Astrocyte (in vitro differentiated cells and primary cell): ENCODE measurements around the gene FGFR3. TPM values are rescaled to one million over a fixed set of nuclear protein-coding genes. Genes with fewer than 3 reads are reported as not detected.

Experiments
- DNase-seq: peaks from one replicate; pipeline ENCODE4 v3.0.0-alpha.2; 2010; ENCODE audit warnings: low read depth
- FAIRE-seq: peaks from 2 replicates; lab custom pipeline; 2011; peaks lifted over from hg19 to GRCh38; lab: Jason Lieb, UNC
- H2AFZ ChIP-seq: 2 replicates; pipeline ENCODE4 v1.6.0; 2012; ENCODE audit warnings: low read depth, low read length, inconsistent platforms
- H3K27ac ChIP-seq: 2 replicates; pipeline ENCODE4 v1.5.1; 2011; ENCODE audit warnings: low read depth, low read length, inconsistent platforms
- H3K27me3 ChIP-seq: 2 replicates; pipeline ENCODE4 v1.6.0; 2011; ENCODE audit warnings: low read length, inconsistent platforms; ENCODE audit not compliant: insufficient read depth
- H3K36me3 ChIP-seq: 2 replicates; pipeline ENCODE4 v1.5.1; 2011; ENCODE audit warnings: low read length, inconsistent platforms; ENCODE audit not compliant: insufficient read depth
- H3K4me1 ChIP-seq: 2 replicates; pipeline ENCODE4 v1.5.1; 2011; ENCODE audit warnings: low read length, inconsistent platforms; ENCODE audit not compliant: insufficient read depth
- H3K4me2 ChIP-seq: 2 replicates; pipeline ENCODE4 v1.6.0; 2012; ENCODE audit warnings: low read length, inconsistent platforms
- H3K4me3 ChIP-seq: 2 replicates; pipeline ENCODE4 v1.5.1; 2011; ENCODE audit warnings: low read depth, mild to moderate bottlenecking, low read length, inconsistent platforms; ENCODE audit not compliant: insufficient read depth
- H3K79me2 ChIP-seq: 2 replicates; pipeline ENCODE4 v1.6.0; 2012; ENCODE audit warnings: mild to moderate bottlenecking, low read length, inconsistent platforms; ENCODE audit not compliant: insufficient read depth
- H3K9ac ChIP-seq: 2 replicates; pipeline ENCODE4 v1.6.0; 2012; ENCODE audit warnings: mild to moderate bottlenecking, low read length, inconsistent platforms
- H3K9me3 ChIP-seq: 2 replicates; pipeline ENCODE4 v1.5.1; 2012; ENCODE audit warnings: low read depth, mild to moderate bottlenecking, low read length, inconsistent platforms; ENCODE audit not compliant: insufficient read depth
- H4K20me1 ChIP-seq: 2 replicates; pipeline ENCODE4 v1.6.0; 2012; ENCODE audit warnings: low read length, inconsistent platforms; ENCODE audit not compliant: insufficient read depth
- H3K27ac Mint-ChIP-seq: one replicate; pipeline ENCODE4 v1.8.0; 2021; ENCODE audit warnings: mild to moderate bottlenecking, mixed read lengths; ENCODE audit not compliant: unreplicated experiment
- H3K27me3 Mint-ChIP-seq: one replicate; pipeline ENCODE4 v1.8.0; 2021; ENCODE audit warnings: low read depth, mixed read lengths; ENCODE audit not compliant: unreplicated experiment
- H3K36me3 Mint-ChIP-seq: one replicate; pipeline ENCODE4 v1.8.0; 2021; ENCODE audit warnings: low read depth, mixed read lengths; ENCODE audit not compliant: unreplicated experiment
- H3K4me1 Mint-ChIP-seq: one replicate; pipeline ENCODE4 v1.8.0; 2021; ENCODE audit warnings: low read depth, mixed read lengths; ENCODE audit not compliant: unreplicated experiment
- H3K4me3 Mint-ChIP-seq: one replicate; pipeline ENCODE4 v1.8.0; 2021; ENCODE audit warnings: mild to moderate bottlenecking, moderate library complexity, mixed read lengths; ENCODE audit not compliant: unreplicated experiment
- H3K9me3 Mint-ChIP-seq: one replicate; pipeline ENCODE4 v1.8.0; 2021; ENCODE audit warnings: mild to moderate bottlenecking, mixed read lengths; ENCODE audit not compliant: unreplicated experiment
- CTCF ChIP-seq: IDR thresholded peaks from 2 replicates; pipeline ENCODE4 v1.5.1; 2011; ENCODE audit warnings: low read depth, mild to moderate bottlenecking, inconsistent platforms, low read length, moderate library complexity; ENCODE audit not compliant: insufficient read depth
- EZH2 ChIP-seq: IDR thresholded peaks from 2 replicates; pipeline ENCODE4 v1.6.1; 2012; ENCODE audit warnings: mild to moderate bottlenecking, low read length, inconsistent platforms; ENCODE audit not compliant: insufficient read depth
- total RNA-seq: library from RNA; stranded (reverse); gene quantifications from 2 replicates; pipeline ENCODE4 v1.2.1, GENCODE V29; 2021

FGFR3 gene
- total RNA-seq, 1 donor from 2014 or later: 3.9 TPM

- DNase-seq (no peak), FAIRE-seq (no peak)
- no peaks in the 10 kb centered on the region for H3K4me1 Mint-ChIP-seq
- H3K27ac Mint-ChIP-seq: no peak overlapping the region
- no peaks in the 10 kb centered on the region for H3K9me3 Mint-ChIP-seq
- no peaks in the 10 kb centered on the region for H3K36me3 Mint-ChIP-seq
- H3K4me1 ChIP-seq: no peaks in the 10 kb centered on the region
- no peak overlapping the region for H3K9ac ChIP-seq
- no peak overlapping the region for H3K4me2 ChIP-seq
- no peaks in the 10 kb centered on the region for H3K79me2 ChIP-seq
- H3K27me3 ChIP-seq: no peaks in the 10 kb centered on the region
- H3K9me3 ChIP-seq: no peaks in the 10 kb centered on the region
- no peak overlapping the region for H3K27ac ChIP-seq
- H2AFZ ChIP-seq: no peak overlapping the region
- H3K4me3 Mint-ChIP-seq: no peak overlapping the region
- H4K20me1 ChIP-seq: no peaks in the 10 kb centered on the region
- no peak overlapping the region for H3K4me3 ChIP-seq
- TF ChIP-seq CTCF (no peak), EZH2 (no peak)
- H3K27me3 Mint-ChIP-seq: peaks cover 6% of the 10 kb centered on the region
- no peaks in the 10 kb centered on the region for H3K36me3 ChIP-seq
Observed at GRCh38 chr4:1770245-1770644, 22.8 kb upstream of the FGFR3 start.

GRCh38 chr4:1770791-1771231, 22.3 kb upstream of the FGFR3 start:
- Histone ChIP-seq H3K36me3 (no peaks in the 10 kb centered on the region), H2AFZ (no peak overlapping the region), H3K4me1 (no peaks in the 10 kb centered on the region), H3K4me3 (no peak overlapping the region), H3K9me3 (no peaks in the 10 kb centered on the region), H3K79me2 (no peaks in the 10 kb centered on the region), H4K20me1 (no peaks in the 10 kb centered on the region), H3K9ac (no peak overlapping the region), H3K4me2 (no peak overlapping the region), H3K27me3 (no peaks in the 10 kb centered on the region), H3K27ac (no peak overlapping the region)
- Mint-ChIP-seq H3K27ac (no peak overlapping the region), H3K36me3 (no peaks in the 10 kb centered on the region), H3K4me1 (no peaks in the 10 kb centered on the region), H3K4me3 (no peak overlapping the region), H3K27me3 (peaks cover 2% of the 10 kb centered on the region), H3K9me3 (no peaks in the 10 kb centered on the region)
- TF ChIP-seq EZH2 (no peak), CTCF (no peak)
- FAIRE-seq (no peak), DNase-seq (no peak)

GRCh38 chr4:1771555-1772305, 21.4 kb upstream of the FGFR3 start:
- Mint-ChIP-seq H3K4me3 (no peak overlapping the region), H3K4me1 (no peaks in the 10 kb centered on the region), H3K9me3 (no peaks in the 10 kb centered on the region), H3K27me3 (peaks cover 2% of the 10 kb centered on the region), H3K27ac (no peak overlapping the region), H3K36me3 (no peaks in the 10 kb centered on the region)
- Histone ChIP-seq H3K36me3 (no peaks in the 10 kb centered on the region), H3K9ac (no peak overlapping the region), H3K27me3 (no peaks in the 10 kb centered on the region), H3K4me2 (no peak overlapping the region), H3K4me1 (no peaks in the 10 kb centered on the region), H3K9me3 (no peaks in the 10 kb centered on the region), H3K4me3 (no peak overlapping the region), H3K27ac (no peak overlapping the region), H3K79me2 (no peaks in the 10 kb centered on the region), H4K20me1 (no peaks in the 10 kb centered on the region), H2AFZ (no peak overlapping the region)
- FAIRE-seq (no peak), DNase-seq (no peak)
- TF ChIP-seq CTCF: no peak
- no peak for TF ChIP-seq EZH2
